MM.1S (cell line): ENCODE data around the gene NTF3.

Experiments
- CTCF ChIP-seq: fragments of 300-600 bp; sonication (generic); IDR thresholded peaks from 2 replicates; pipeline ENCODE4 v1.5.1; 2016; ENCODE audit warnings: antibody characterized with exemption, low read length, mixed read lengths
- EZH2 ChIP-seq: fragments of 300-600 bp; sonication (generic); optimal IDR thresholded peaks from 2 replicates; pipeline ENCODE3; 2017; ENCODE audit warnings: low read depth, mild to moderate bottlenecking, antibody characterized with exemption, low read length, mixed read lengths
- EZH2phosphoT487 ChIP-seq: fragments of 300-600 bp; sonication (generic); IDR thresholded peaks from 2 replicates; pipeline ENCODE4 v1.6.1; 2018; ENCODE audit warnings: antibody characterized with exemption, low read length

GRCh38 chr12:5388581-5389535 is 43.0 kb upstream of the NTF3 start:
- TF ChIP-seq CTCF (no peak), EZH2 (no peak), EZH2phosphoT487 (no peak)
